H1 (cell line): ENCODE results near the gene CHDH. TPM values are rescaled to one million over a fixed set of nuclear protein-coding genes. Genes with fewer than 3 reads are reported as not detected.

ENCODE experiments used
- CTCF ChIA-PET: fragments of 300-600 bp; sonication (Branson Sonifier 250); formaldehyde crosslinking; loops from one replicate; lab custom pipeline; 2021; ENCODE audit not compliant: partially characterized antibody; lab: Charles Lee
- POLR2A ChIA-PET: fragments of 300-600 bp; sonication (Branson Sonifier 250); formaldehyde crosslinking; loops from one replicate; lab custom pipeline; 2021; ENCODE audit warnings: inconsistent platforms; ENCODE audit not compliant: partially characterized antibody; lab: Charles Lee
- DNase-seq, 2 experiments: peaks; one replicate each; pipeline versions ENCODE4 v3.0.0 to v3.0.0-alpha.2; 2010 to 2022; ENCODE audit warnings: low spot score in 2 of 2, low read depth in 1 of 2, mixed read lengths in 1 of 2
- FAIRE-seq: peaks from 2 replicates; lab custom pipeline; 2011; peaks lifted over from hg19 to GRCh38; lab: Jason Lieb, UNC
- H2AFZ ChIP-seq: 2 replicates; pipeline ENCODE4 v1.8.1; 2012; ENCODE audit warnings: low read length, inconsistent platforms
- H2AK5ac ChIP-seq: 2 replicates; pipeline ENCODE4 v1.6.1; 2013; ENCODE audit warnings: low read depth, low read length
- H2BK120ac ChIP-seq: replicated peaks from 2 replicates; pipeline ENCODE3; 2013; ENCODE audit warnings: low read depth, low read length, inconsistent platforms
- H2BK12ac ChIP-seq: 2 replicates; pipeline ENCODE4 v1.6.1; 2013; ENCODE audit warnings: low read depth, low read length
- H2BK15ac ChIP-seq: 2 replicates; pipeline ENCODE4 v1.6.1; 2013; ENCODE audit warnings: low read length
- H2BK20ac ChIP-seq: 2 replicates; pipeline ENCODE4 v1.6.1; 2013; ENCODE audit warnings: low read length
- H2BK5ac ChIP-seq: 2 replicates; pipeline ENCODE4 v1.6.1; 2013; ENCODE audit warnings: low read depth, low read length
- H3K14ac ChIP-seq: 2 replicates; pipeline ENCODE4 v1.6.1; 2013; ENCODE audit warnings: inconsistent platforms; ENCODE audit not compliant: insufficient read length
- H3K18ac ChIP-seq: 2 replicates; pipeline ENCODE4 v1.6.1; 2013; ENCODE audit warnings: low read length; ENCODE audit errors: extremely low read depth
- H3K23ac ChIP-seq: 2 replicates; pipeline ENCODE4 v1.6.1; 2013; ENCODE audit warnings: inconsistent platforms; ENCODE audit not compliant: insufficient read length
- H3K23me2 ChIP-seq: 2 replicates; pipeline ENCODE4 v1.6.1; 2013; ENCODE audit warnings: low read depth, low read length
- H3K27ac ChIP-seq: 2 replicates; pipeline ENCODE4 v1.6.1; 2011; ENCODE audit warnings: low read depth, low read length, inconsistent platforms
- H3K27me3 ChIP-seq, 4 experiments: replicated peaks in 1 of 4; 1 replicate in 1 of 4; 2 replicates in 3 of 4; pipeline versions ENCODE4 v1.6.1 to v1.8.1; 2011 to 2013; ENCODE audit warnings: low read length in 3 of 4, mild to moderate bottlenecking in 3 of 4, inconsistent platforms in 2 of 4, mixed read lengths in 2 of 4, moderate library complexity in 1 of 4; ENCODE audit not compliant: control insufficient read depth in 3 of 4, insufficient read depth in 3 of 4; ENCODE audit errors: extremely low read depth in 1 of 4
- H3K36me3 ChIP-seq, 4 experiments: 2 replicates each; pipeline versions ENCODE4 v1.6.1 to v1.8.1; 2011 to 2013; ENCODE audit warnings: mild to moderate bottlenecking in 4 of 4, low read length in 3 of 4, moderate library complexity in 2 of 4, control low read depth in 1 of 4, inconsistent platforms in 1 of 4; ENCODE audit not compliant: insufficient read depth in 4 of 4, control insufficient read depth in 2 of 4
- H3K4ac ChIP-seq: replicated peaks from 2 replicates; pipeline ENCODE3; 2013; ENCODE audit warnings: low read length, low read depth, mixed read lengths, inconsistent platforms; ENCODE audit not compliant: insufficient read length
- H3K4me1 ChIP-seq, 4 experiments: replicated peaks in 1 of 4; 1 replicate in 1 of 4; 2 replicates in 3 of 4; pipeline versions ENCODE4 v1.6.1 to v1.8.1; 2011 to 2013; ENCODE audit warnings: low read length in 3 of 4, inconsistent platforms in 2 of 4, mixed read lengths in 1 of 4; ENCODE audit not compliant: insufficient read depth in 4 of 4, control insufficient read depth in 3 of 4
- H3K4me2 ChIP-seq, 2 experiments: 2 replicates each; pipeline versions ENCODE4 v1.6.1 to v1.8.1; 2011 to 2013; ENCODE audit warnings: low read depth in 2 of 2, low read length in 2 of 2, control low read depth in 1 of 2, inconsistent platforms in 1 of 2, mild to moderate bottlenecking in 1 of 2; ENCODE audit not compliant: insufficient read depth in 1 of 2
- H3K4me3 ChIP-seq, 4 experiments: fragments of 200-600, 300-600 bp in 1 of 4; sonication (generic), shearing (Covaris generic), sonication (Bioruptor Twin) in 1 of 4; 2 replicates each; pipeline versions ENCODE4 v1.5.1 to v1.8.1; 2011 to 2016; ENCODE audit warnings: low read length in 4 of 4, low read depth in 3 of 4, control low read depth in 2 of 4, inconsistent platforms in 2 of 4, mild to moderate bottlenecking in 2 of 4, mixed read lengths in 1 of 4, moderate library complexity in 1 of 4; ENCODE audit not compliant: insufficient read depth in 2 of 4; ENCODE audit errors: extremely low read depth in 1 of 4
- H3K56ac ChIP-seq: replicated peaks from 2 replicates; pipeline ENCODE3; 2013; ENCODE audit warnings: low read depth, mild to moderate bottlenecking, mixed read lengths, low read length, inconsistent platforms; ENCODE audit not compliant: insufficient read length
- H3K79me1 ChIP-seq: 2 replicates; pipeline ENCODE4 v1.6.1; 2013; ENCODE audit warnings: low read depth, low read length, control low read depth
- H3K79me2 ChIP-seq, 2 experiments: 2 replicates each; pipeline versions ENCODE4 v1.6.1 to v1.8.1; 2012 to 2013; ENCODE audit warnings: low read length in 2 of 2, mild to moderate bottlenecking in 2 of 2, inconsistent platforms in 1 of 2; ENCODE audit not compliant: insufficient read depth in 2 of 2, control insufficient read depth in 1 of 2
- H3K9ac ChIP-seq, 4 experiments: replicated peaks in 1 of 4; 1 replicate in 1 of 4; 2 replicates in 3 of 4; pipeline versions ENCODE4 v1.6.1 to v1.8.1; 2011 to 2013; ENCODE audit warnings: low read depth in 3 of 4, low read length in 3 of 4, control low read depth in 2 of 4, mild to moderate bottlenecking in 2 of 4, moderate library complexity in 2 of 4, inconsistent platforms in 1 of 4; ENCODE audit errors: extremely low read depth in 1 of 4
- H3K9me3 ChIP-seq, 2 experiments: 2 replicates each; pipeline versions ENCODE4 v1.6.1 to v1.8.1; 2012 to 2013; ENCODE audit warnings: mild to moderate bottlenecking in 2 of 2, moderate library complexity in 2 of 2, control low read depth in 1 of 2, inconsistent platforms in 1 of 2, low read depth in 1 of 2, low read length in 1 of 2, mixed read lengths in 1 of 2; ENCODE audit not compliant: insufficient read depth in 2 of 2
- H4K20me1 ChIP-seq, 2 experiments: replicated peaks in 1 of 2; 2 replicates each; pipeline versions ENCODE3 to v1.8.1; 2011 to 2013; ENCODE audit warnings: inconsistent platforms in 2 of 2, low read length in 2 of 2, mild to moderate bottlenecking in 1 of 2; ENCODE audit not compliant: insufficient read depth in 2 of 2, control insufficient read depth in 1 of 2
- H4K5ac ChIP-seq: 2 replicates; pipeline ENCODE4 v1.6.1; 2013; ENCODE audit warnings: low read length, low read depth, mixed read lengths, inconsistent platforms; ENCODE audit not compliant: insufficient read length
- H4K8ac ChIP-seq: 2 replicates; pipeline ENCODE4 v1.8.0; 2013; ENCODE audit warnings: mild to moderate bottlenecking, moderate library complexity, low read length, inconsistent platforms; ENCODE audit not compliant: insufficient read depth; ENCODE audit errors: extremely low read depth
- H4K91ac ChIP-seq: replicated peaks from 2 replicates; pipeline ENCODE3; 2013; ENCODE audit warnings: low read length, mixed read lengths, inconsistent platforms; ENCODE audit not compliant: insufficient read length
- BRCA1 ChIP-seq: IDR thresholded peaks from 2 replicates; pipeline ENCODE4 v1.6.1; 2012; ENCODE audit warnings: low read depth, low read length, improper control_type of control experiment
- CTBP2 ChIP-seq: IDR thresholded peaks from 2 replicates; pipeline ENCODE4 v1.7.0; 2011; ENCODE audit warnings: borderline replicate concordance, mild to moderate bottlenecking, moderate library complexity, mixed read lengths, low read length; ENCODE audit not compliant: insufficient read depth, insufficient read length
- GTF2F1 ChIP-seq: IDR thresholded peaks from 2 replicates; pipeline ENCODE4 v1.6.1; 2012; ENCODE audit warnings: low read depth, low read length, improper control_type of control experiment, borderline replicate concordance
- RNF2 ChIP-seq: fragments of 200-900, 300-1000 bp; sonication (generic); IDR thresholded peaks from 2 replicates; pipeline ENCODE4 v1.7.1; 2016; ENCODE audit warnings: borderline replicate concordance, low read depth, mild to moderate bottlenecking, antibody characterized with exemption, low read length; ENCODE audit not compliant: poor library complexity, severe bottlenecking; ENCODE audit errors: missing control alignments
- RXRA ChIP-seq: IDR thresholded peaks from 2 replicates; pipeline ENCODE4 v1.6.1; 2011; ENCODE audit warnings: low read depth, mild to moderate bottlenecking, low read length, moderate library complexity; ENCODE audit not compliant: insufficient read depth
- SP2 ChIP-seq: IDR thresholded peaks from 2 replicates; pipeline ENCODE4 v1.6.1; 2012; ENCODE audit warnings: mild to moderate bottlenecking, low read length, inconsistent platforms
- SP4 ChIP-seq: IDR thresholded peaks from 2 replicates; pipeline ENCODE4 v1.6.1; 2012; ENCODE audit warnings: low read length, inconsistent platforms
- TBP ChIP-seq: IDR thresholded peaks from 2 replicates; pipeline ENCODE4 v1.6.1; 2011; ENCODE audit warnings: low read depth, low read length, improper control_type of control experiment
- TCF12 ChIP-seq: IDR thresholded peaks from 2 replicates; pipeline ENCODE4 v1.6.1; 2011; ENCODE audit warnings: low read depth, mild to moderate bottlenecking, low read length
- WGBS, 2 experiments: shearing (Covaris generic) in 1 of 2; methylation state at CpG; one replicate each; pipeline versions ENCODE4 v1.1.6 to v1.1.7; 2013 to 2015; ENCODE audit warnings: low lambda C conversion rate in 2 of 2, mixed read lengths in 2 of 2, inconsistent platforms in 1 of 2, low coverage in 1 of 2, missing lambda C conversion rate in 1 of 2; ENCODE audit not compliant: insufficient replicate concordance in 2 of 2, insufficient coverage in 1 of 2, insufficient read length in 1 of 2; ENCODE audit errors: extremely low coverage in 1 of 2, missing lambda C conversion rate in 1 of 2; 5-methylcytosine and 5-hydroxymethylcytosine counted together
- polyA plus RNA-seq, 7 experiments: library from polyadenylated mRNA; depleted of rRNA in 3 of 7; stranded (reverse) in 5 of 7; unstranded in 2 of 7; fragments of >200 nt in 5 of 7; fragments of 200-250 nt in 2 of 7; gene quantifications; 1 replicate in 5 of 7; 2 replicates in 1 of 7; 4 replicates in 1 of 7; pipeline versions ENCODE4 v1.2.1 to v1.2.3, GENCODE V29; 2011 to 2013; ENCODE audit warnings: missing spikeins in 2 of 7, mixed read lengths in 2 of 7
- total RNA-seq: library from RNA; stranded (reverse); fragmentation: NEBNext Ultra II Directional; extraction: Animal tissue kit (Norgen Biotek cat#: 25700); gene quantifications from 2 replicates; pipeline ENCODE4 v1.2.1, GENCODE V29; 2021
- TF ChIP-seq, protein P1 (sequence below): IDR thresholded peaks from 2 replicates; pipeline ENCODE4 v1.6.1; 2011; ENCODE audit warnings: low read depth, mild to moderate bottlenecking, low read length; ENCODE audit not compliant: insufficient read depth
- TF ChIP-seq, protein P2 (sequence below): IDR thresholded peaks from 2 replicates; pipeline ENCODE4 v1.6.1; 2011; ENCODE audit warnings: low read length, improper control_type of control experiment

The CHDH gene
- total and polyA plus RNA-seq, 2 of the 8 experiments (the other 6 are each of a cell fraction or from before 2014, with no cell fraction given) = 4.9 to 10.3 TPM

DNA sequence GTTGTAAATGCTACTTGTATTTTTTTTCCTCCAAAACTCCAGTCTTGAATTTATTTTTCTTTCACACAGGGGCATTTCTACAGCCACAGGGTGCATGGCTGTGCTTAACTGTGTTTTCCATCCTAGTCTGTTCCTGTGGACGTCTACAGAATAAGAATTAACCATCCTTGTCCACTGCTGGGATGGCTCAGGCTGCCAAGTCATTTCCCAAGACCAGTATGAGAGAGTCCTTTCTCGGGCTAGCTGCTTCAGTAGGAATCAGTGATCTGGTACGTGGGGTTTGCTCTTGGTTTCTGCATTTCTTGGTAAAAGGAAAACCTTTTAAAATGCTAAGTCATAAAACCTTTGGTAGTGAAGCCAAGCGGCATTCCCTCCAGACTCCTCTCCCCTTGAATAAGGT is 29.8 kb downstream of the CHDH start:
- Histone ChIP-seq H3K4ac (no peak overlapping the region), H4K20me1 (peaks cover 0 to 4% of the 10 kb centered on the region in 2 experiments), H3K4me3 (no peak overlapping the region), H2AK5ac (no peak overlapping the region), H2BK120ac (no peak overlapping the region), H3K14ac (no peak overlapping the region), H3K27ac (no peak overlapping the region), H3K18ac (no peak overlapping the region), H2BK15ac (no peak overlapping the region), H3K9ac (no peak overlapping the region), H3K79me1 (no peaks in the 10 kb centered on the region), H2BK20ac (no peak overlapping the region), H2BK12ac (no peak overlapping the region), H4K5ac (no peak overlapping the region), H3K4me1 (no peaks in the 10 kb centered on the region; a peak in 1 of 7 replicates), H4K91ac (no peak overlapping the region), H2AFZ (no peak overlapping the region), H3K56ac (no peak overlapping the region), H3K79me2 (no peaks in the 10 kb centered on the region), H3K23ac (no peak overlapping the region), H3K27me3 (no peaks in the 10 kb centered on the region), H3K4me2 (no peak overlapping the region), H4K8ac (no peak overlapping the region), H3K9me3 (no peaks in the 10 kb centered on the region), H3K36me3 (peaks cover 6 to 15% (median 14%) of the 10 kb centered on the region in 4 experiments; a peak in 6 of 8 replicates), H2BK5ac (no peak overlapping the region), H3K23me2 (no peaks in the 10 kb centered on the region)
- CTCF ChIA-PET = interaction anchor here (0.8 to 1.4 kb wide), 5 partner anchors 8 to 201 kb away, joined by 3 to 4 read pairs (median 3); no protein-coding TSS in a partner anchor
- POLR2A ChIA-PET = interaction anchor here (0.6 kb wide), 1 partner anchor 323 kb away, joined by 3 read pairs; no protein-coding TSS in a partner anchor
- 73% methylated on average over 4 of the region's 4 CpGs; no CpG with 5 or more reads in 1 of the 2 experiments for WGBS, 2 experiments
- no peak for DNase-seq
- FAIRE-seq = no peak
- TF ChIP-seq TBP (no peak), CTBP2 (no peak), GTF2F1 (no peak), RXRA (no peak), TCF12 (no peak), BRCA1 (no peak), RNF2 (no peak), SP4 (no peak), SP2 (no peak)
- TF ChIP-seq, protein P1, sequence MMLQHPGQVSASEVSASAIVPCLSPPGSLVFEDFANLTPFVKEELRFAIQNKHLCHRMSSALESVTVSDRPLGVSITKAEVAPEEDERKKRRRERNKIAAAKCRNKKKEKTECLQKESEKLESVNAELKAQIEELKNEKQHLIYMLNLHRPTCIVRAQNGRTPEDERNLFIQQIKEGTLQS = no peak
- TF ChIP-seq, protein P2, sequence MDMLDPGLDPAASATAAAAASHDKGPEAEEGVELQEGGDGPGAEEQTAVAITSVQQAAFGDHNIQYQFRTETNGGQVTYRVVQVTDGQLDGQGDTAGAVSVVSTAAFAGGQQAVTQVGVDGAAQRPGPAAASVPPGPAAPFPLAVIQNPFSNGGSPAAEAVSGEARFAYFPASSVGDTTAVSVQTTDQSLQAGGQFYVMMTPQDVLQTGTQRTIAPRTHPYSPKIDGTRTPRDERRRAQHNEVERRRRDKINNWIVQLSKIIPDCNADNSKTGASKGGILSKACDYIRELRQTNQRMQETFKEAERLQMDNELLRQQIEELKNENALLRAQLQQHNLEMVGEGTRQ = no peak
